Fibroblast of upper back skin (primary cell): ENCODE measurements around the gene PPWD1.

Experiments used
- DNase-seq: peaks from one replicate; pipeline ENCODE4 v3.0.0-alpha.2; 2013

PPWD1 gene

GRCh38 chr5:65624025-65624570 is 61.0 kb downstream of the PPWD1 start, which contains the start of gene TRIM23:
TRIM23 (minus strand) TSS chr5:65624333; CDS start chr5:65624274, 59 bp downstream.
- DNase-seq: peak; percentile 92

GRCh38 chr5:65624571-65625555 is 61.8 kb downstream of the PPWD1 start, which contains the start of the genes SHLD3 and TRAPPC13:
SHLD3 (plus strand) TSS chr5:65625027; CDS start chr5:65629588, 4,561 bp downstream.
TRAPPC13 (plus strand) TSS chr5:65625027; CDS start chr5:65625061, 34 bp downstream.
- DNase-seq: peak; percentile 87

- no peak for DNase-seq
These were observed 62.6 kb downstream of the PPWD1 start for GRCh38 chr5:65625743-65626142.

GRCh38 chr5:65630981-65631380 is 67.9 kb downstream of the PPWD1 start:
- no peak for DNase-seq
